Prostate gland (tissue), 2 donors: Measurements from ENCODE around the gene TFF1.

Experiments used
- CTCF ChIP-seq, 4 experiments: fragments of 200-600 bp in 2 of 4; fragments of 450-650 bp in 2 of 4; sonication (generic) in 2 of 4; IDR thresholded peaks; 1 replicate in 3 of 4; 2 replicates in 1 of 4; pipeline ENCODE4 v1.5.1; 2016 to 2019; ENCODE audit warnings: antibody characterized with exemption in 4 of 4, mild to moderate bottlenecking in 2 of 4, moderate library complexity in 2 of 4
- POLR2A ChIP-seq: fragments of 450-650 bp; IDR thresholded peaks from one replicate; pipeline ENCODE4 v1.6.1; 2016; ENCODE audit warnings: antibody characterized with exemption, mild to moderate bottlenecking
- POLR2AphosphoS5 ChIP-seq: sonication (generic); formaldehyde crosslinking; IDR thresholded peaks from one replicate; pipeline ENCODE4 v1.6.1; 2017; ENCODE audit warnings: antibody characterized with exemption

DNA sequence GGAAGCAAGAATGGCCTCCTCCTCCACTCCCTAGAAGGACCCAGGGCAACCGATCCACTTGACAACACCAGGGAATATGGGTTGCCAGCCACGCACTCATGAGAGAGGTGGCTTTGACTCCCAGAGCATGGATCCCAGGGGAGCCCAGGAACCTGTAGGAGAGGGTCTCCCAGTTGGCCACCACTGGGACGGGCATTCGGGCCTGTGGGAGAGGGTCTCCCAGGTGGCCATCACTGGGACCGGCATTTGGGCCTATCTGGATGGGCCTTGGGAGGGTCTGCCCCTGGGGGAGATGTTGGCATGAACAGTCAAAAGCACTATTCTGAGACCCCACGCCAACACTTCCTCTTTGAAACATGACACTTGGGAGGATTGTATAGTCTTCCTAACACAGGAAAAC, 565 bp downstream of the TFF1 start:
- TF ChIP-seq CTCF (IDR thresholded peaks at IDR 0.05), result no peak
- TF ChIP-seq POLR2A, result no peak
- TF ChIP-seq POLR2AphosphoS5, result no peak
